CD4-positive, alpha-beta T cell treated with Interleukin-21 for 1 hour (primary cell): ENCODE results near the gene SLC37A1.

ENCODE experiments used
- DNase-seq: peaks from one replicate; pipeline ENCODE4 v3.0.0-alpha.2; 2020

The SLC37A1 gene

GRCh38 chr21:42580076-42580792 is 66.6 kb downstream of the SLC37A1 start:
- no peak for DNase-seq

- no peak for DNase-seq
These were observed 67.2 kb downstream of the SLC37A1 start for GRCh38 chr21:42580793-42581321.

- no peak for DNase-seq
These were observed 67.8 kb downstream of the SLC37A1 start for GRCh38 chr21:42581336-42581992.

GRCh38 chr21:42581993-42582786 is 68.5 kb downstream of the SLC37A1 start:
- no peak for DNase-seq

- DNase-seq, result no peak
These were observed 69.3 kb downstream of the SLC37A1 start for GRCh38 chr21:42582787-42583476.

GRCh38 chr21:42583477-42584295 is 70.0 kb downstream of the SLC37A1 start:
- no peak for DNase-seq

- DNase-seq, result no peak
These were observed 70.6 kb downstream of the SLC37A1 start for GRCh38 chr21:42584296-42584641.

GRCh38 chr21:42585881-42586280 is 72.2 kb downstream of the SLC37A1 start:
- no peak for DNase-seq

GRCh38 chr21:42586406-42586805 is 72.8 kb downstream of the SLC37A1 start:
- DNase-seq, result no peak

GRCh38 chr21:42587036-42587435 is 73.4 kb downstream of the SLC37A1 start:
- no peak for DNase-seq

- DNase-seq, result peak; percentile 14
These were observed 76.9 kb downstream of the SLC37A1 start for GRCh38 chr21:42590431-42591131.

GRCh38 chr21:42591170-42591869 is 77.7 kb downstream of the SLC37A1 start:
- no peak for DNase-seq

- no peak for DNase-seq
These were observed 78.6 kb downstream of the SLC37A1 start for GRCh38 chr21:42592156-42592820.

- peak; percentile 71 for DNase-seq
These were observed 79.6 kb downstream of the SLC37A1 start for GRCh38 chr21:42593007-42593814.

GRCh38 chr21:42594616-42595282 is 81.1 kb downstream of the SLC37A1 start:
- no peak for DNase-seq

- no peak for DNase-seq
These were observed 81.9 kb downstream of the SLC37A1 start for GRCh38 chr21:42595283-42596187.

GRCh38 chr21:42596657-42597056 is 83.0 kb downstream of the SLC37A1 start:
- no peak for DNase-seq
